Heart left ventricle (tissue), 13 donors: Measurements from ENCODE around the gene EPHA6.

Experiments used
- POLR2A ChIP-seq, 2 donors: fragments of 450-650 bp; IDR thresholded peaks; one replicate each; pipeline ENCODE4 v1.6.1; 2017; ENCODE audit warnings: antibody characterized with exemption in 2 of 2, mild to moderate bottlenecking in 2 of 2, moderate library complexity in 2 of 2
- TF ChIP-seq, protein P1 (sequence below), 12 donors: fragments of 200-600 bp; sonication (generic) in 4 of 12; IDR thresholded peaks; one replicate each; pipeline versions ENCODE4 v1.5.0 to v1.8.0; 2018 to 2022; ENCODE audit warnings: antibody characterized with exemption in 12 of 12, mild to moderate bottlenecking in 5 of 12
- donor health status: ischemic (EF 13 %, LVEDD 7.1; RV severe dilation, severe dysfunction).
- donor health status: DM: no; HTN: yes; CAD: no.
- donor health status: DM: no; HTN: no; CAD: no.
- donor health status: ischemic (EF 25% LVEDD 6.9; RV normal size, moderate dysfunction).
- donor health status: ischemic (EF 25% LVEDD 5.7; RV mildly dilated, moderate dysfunction).
- donor health status: ischemic (EF 35%, LVEDD 5.7; RV mildly dilated, moderate dysfunction).
- donor health status: nonischemic (EF 11% LVEDD 7.7; RV severe dilation, severe dysfunction).
- donor health status: DM: yes; HTN: yes; CAD: no.
- donor health status: PGD.
- donor health status: ischemic (EF 29% LVEDD 5.4; RV normal size, mild dysfunction).
- donor health status: nonischemic (EF 23%, LVEDD 6.1; RV moderate dilation, normal function).

- TF ChIP-seq, protein P1, sequence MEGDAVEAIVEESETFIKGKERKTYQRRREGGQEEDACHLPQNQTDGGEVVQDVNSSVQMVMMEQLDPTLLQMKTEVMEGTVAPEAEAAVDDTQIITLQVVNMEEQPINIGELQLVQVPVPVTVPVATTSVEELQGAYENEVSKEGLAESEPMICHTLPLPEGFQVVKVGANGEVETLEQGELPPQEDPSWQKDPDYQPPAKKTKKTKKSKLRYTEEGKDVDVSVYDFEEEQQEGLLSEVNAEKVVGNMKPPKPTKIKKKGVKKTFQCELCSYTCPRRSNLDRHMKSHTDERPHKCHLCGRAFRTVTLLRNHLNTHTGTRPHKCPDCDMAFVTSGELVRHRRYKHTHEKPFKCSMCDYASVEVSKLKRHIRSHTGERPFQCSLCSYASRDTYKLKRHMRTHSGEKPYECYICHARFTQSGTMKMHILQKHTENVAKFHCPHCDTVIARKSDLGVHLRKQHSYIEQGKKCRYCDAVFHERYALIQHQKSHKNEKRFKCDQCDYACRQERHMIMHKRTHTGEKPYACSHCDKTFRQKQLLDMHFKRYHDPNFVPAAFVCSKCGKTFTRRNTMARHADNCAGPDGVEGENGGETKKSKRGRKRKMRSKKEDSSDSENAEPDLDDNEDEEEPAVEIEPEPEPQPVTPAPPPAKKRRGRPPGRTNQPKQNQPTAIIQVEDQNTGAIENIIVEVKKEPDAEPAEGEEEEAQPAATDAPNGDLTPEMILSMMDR (IDR thresholded peaks at IDR 0.05): no peak
- TF ChIP-seq POLR2A (IDR thresholded peaks at IDR 0.05): no peak
These were observed 420.8 kb downstream of the EPHA6 start for GRCh38 chr3:97235179-97235578.
